Urothelium cell line (cell line): Measurements from ENCODE around the gene CHST11.

Experiments
- DNase-seq: peaks from one replicate; pipeline ENCODE4 v3.0.0; 2011; ENCODE audit warnings: low spot score, mixed read lengths
- FAIRE-seq: peaks from 2 replicates; lab custom pipeline; 2011; peaks lifted over from hg19 to GRCh38; lab: Jason Lieb, UNC

CHST11 gene

GRCh38 chr12:104427547-104427938, 29.2 kb upstream of the CHST11 start:
- no peak for DNase-seq
- no peak for FAIRE-seq

- DNase-seq (no peak), FAIRE-seq (no peak)
Observed at GRCh38 chr12:104433061-104433460, 23.7 kb upstream of the CHST11 start.

GRCh38 chr12:104434129-104434528, 22.6 kb upstream of the CHST11 start:
- DNase-seq (no peak), FAIRE-seq (no peak)

GRCh38 chr12:104435175-104435574, 21.6 kb upstream of the CHST11 start:
- DNase-seq, result no peak
- no peak for FAIRE-seq

GRCh38 chr12:104435765-104436164, 21.0 kb upstream of the CHST11 start:
- no peak for FAIRE-seq
- DNase-seq, result no peak

- FAIRE-seq (no peak), DNase-seq (no peak)
Observed at GRCh38 chr12:104436790-104437189, 20.0 kb upstream of the CHST11 start.

GRCh38 chr12:104438134-104438533, 18.6 kb upstream of the CHST11 start:
- DNase-seq (no peak), FAIRE-seq (no peak)

- DNase-seq (no peak), FAIRE-seq (no peak)
Observed at GRCh38 chr12:104439137-104439536, 17.6 kb upstream of the CHST11 start.

GRCh38 chr12:104443008-104443407, 13.7 kb upstream of the CHST11 start:
- DNase-seq (no peak), FAIRE-seq (no peak)

- FAIRE-seq, result no peak
- no peak for DNase-seq
Observed at GRCh38 chr12:104446646-104447421, 9.9 kb upstream of the CHST11 start.

- FAIRE-seq (no peak), DNase-seq (no peak)
Observed at GRCh38 chr12:104448031-104448430, 8.7 kb upstream of the CHST11 start.

- FAIRE-seq (no peak), DNase-seq (no peak)
Observed at GRCh38 chr12:104448451-104448850, 8.3 kb upstream of the CHST11 start.

GRCh38 chr12:104450700-104451099, 6.0 kb upstream of the CHST11 start:
- no peak for FAIRE-seq
- no peak for DNase-seq

GRCh38 chr12:104452087-104452486, 4.7 kb upstream of the CHST11 start:
- DNase-seq (no peak), FAIRE-seq (no peak)

- DNase-seq, result no peak
- no peak for FAIRE-seq
Observed at GRCh38 chr12:104453133-104453532, 3.6 kb upstream of the CHST11 start.

- DNase-seq (peak; percentile 63), FAIRE-seq (no peak)
Observed at GRCh38 chr12:104454997-104455396, 1.8 kb upstream of the CHST11 start.

- no peak for DNase-seq
- no peak for FAIRE-seq
Observed at GRCh38 chr12:104455578-104456416, 951 bp upstream of the CHST11 start.

GRCh38 chr12:104456950-104457745, 400 bp downstream of the CHST11 start:
- no peak for FAIRE-seq

GRCh38 chr12:104457746-104458693, 1.3 kb downstream of the CHST11 start:
- FAIRE-seq, result no peak
- DNase-seq, result peak; percentile 24

More at GRCh38 chr12:104456950-104457745, 400 bp downstream of the CHST11 start:
- DNase-seq, result peak; percentile 51
